Posterior vena cava (tissue), 2 donors: Measurements from ENCODE around the gene ACOT6. TPM values are rescaled to one million over a fixed set of nuclear protein-coding genes. Genes with fewer than 3 reads are reported as not detected.
"Not testable (repeated sequence)": the region's sequence is repeated elsewhere in the genome, so short reads cannot be mapped to it uniquely, and the experiment has no call there.

Experiments
- DNase-seq: peaks from one replicate; pipeline ENCODE4 v3.0.0-alpha.2; 2020; ENCODE audit warnings: low spot score
- intact Hi-C, 2 donors: fragments of 100-400 bp; cut with DNase I; formaldehyde crosslinking; loops; one replicate each; pipeline versions ENCODE4 v1.14.1 to v1.14.2; 2022 to 2023
- long read RNA-seq, 2 donors: library from polyadenylated mRNA; unstranded; transcript quantifications; one replicate each; pipeline ENCODE4 v2.0.0, GENCODE V29; 2020 to 2021
- total RNA-seq, 2 donors: library from RNA; stranded (reverse); fragmentation: NEBNext Ultra II Directional; extraction: Animal tissue kit (Norgen Biotek cat#: 25700); gene quantifications; one replicate each; pipeline ENCODE4 v1.2.1, GENCODE V29; 2021
- donor health status: DM: yes; HTN: yes; CAD: no.
- donor health status: DM: yes; HTN: yes; CAD: no.

Gene ACOT6
- total RNA-seq, result not detected
- long read RNA-seq, donor 1, partial matches to known transcripts, result 0 of 2 reads
- long read RNA-seq, donor 1, other reads (novel, unspliced or antisense), result 2 of 2 reads
- long read RNA-seq, donor 2, partial matches to known transcripts, result 0 of 1 reads
- long read RNA-seq, donor 2, other reads (novel, unspliced or antisense), result 1 of 1 reads

GRCh38 chr14:73612339-73613045, at the start of gene ACOT6:
Gene ACOT6 (plus strand): TSS chr14:73612517. CDS start chr14:73612572, 55 bp downstream.
- intact Hi-C loops, result no loop called here
- peak; percentile 92 for DNase-seq

- intact Hi-C loops, DNase-seq: not testable (repeated sequence)
Observed at GRCh38 chr14:73562696-73563095, 49.6 kb upstream of the ACOT6 start.

GRCh38 chr14:73566431-73566830, 45.9 kb upstream of the ACOT6 start:
- intact Hi-C loops, DNase-seq: not testable (repeated sequence)

- intact Hi-C loops, DNase-seq: not testable (repeated sequence)
Observed at GRCh38 chr14:73566935-73567334, 45.4 kb upstream of the ACOT6 start.

- intact Hi-C loops, result no loop called here
- DNase-seq, result no peak
Observed at GRCh38 chr14:73567358-73567757, 45.0 kb upstream of the ACOT6 start.

GRCh38 chr14:73567951-73568885, 44.1 kb upstream of the ACOT6 start:
- intact Hi-C loops, result no loop called here
- DNase-seq, result no peak

GRCh38 chr14:73568886-73569184, 43.5 kb upstream of the ACOT6 start:
- intact Hi-C loops, DNase-seq: not testable (repeated sequence)

GRCh38 chr14:73569185-73569958, 42.9 kb upstream of the ACOT6 start, which contains the start of gene ACOT2:
Gene ACOT2 (plus strand): TSS chr14:73569213. CDS start chr14:73569241, 28 bp downstream.
- intact Hi-C loops, result not testable (repeated sequence)
- peak; percentile 94 for DNase-seq

GRCh38 chr14:73570913-73571312, 41.4 kb upstream of the ACOT6 start:
- intact Hi-C loops, result loop anchor here in 1 of 2 donors (10.0 kb wide), 1 partner anchor 66 kb away; no protein-coding TSS in a partner anchor
- peak; percentile 84 for DNase-seq

- not testable (repeated sequence) for DNase-seq
- intact Hi-C loops, result loop anchor here in 1 of 2 donors (10.0 kb wide), 1 partner anchor 68 kb away; no protein-coding TSS in a partner anchor
Observed at GRCh38 chr14:73573034-73573433, 39.3 kb upstream of the ACOT6 start.

- not testable (repeated sequence) for DNase-seq
- intact Hi-C loops, result loop anchor here in 1 of 2 donors (10.0 kb wide), 1 partner anchor 69 kb away; no protein-coding TSS in a partner anchor
Observed at GRCh38 chr14:73573740-73574139, 38.6 kb upstream of the ACOT6 start.

- intact Hi-C loops, result loop anchor here in 1 of 2 donors (10.0 kb wide), 1 partner anchor 69 kb away; no protein-coding TSS in a partner anchor
- not testable (repeated sequence) for DNase-seq
Observed at GRCh38 chr14:73574251-73574650, 38.1 kb upstream of the ACOT6 start.

GRCh38 chr14:73576391-73576790, 35.9 kb upstream of the ACOT6 start:
- intact Hi-C loops, result loop anchor here in 1 of 2 donors (10.0 kb wide), 1 partner anchor 72 kb away; no protein-coding TSS in a partner anchor
- DNase-seq, result no peak

- not testable (repeated sequence) for DNase-seq
- intact Hi-C loops, result loop anchor here in 1 of 2 donors (10.0 kb wide), 1 partner anchor 72 kb away; no protein-coding TSS in a partner anchor
Observed at GRCh38 chr14:73577214-73577613, 35.1 kb upstream of the ACOT6 start.

GRCh38 chr14:73582102-73582979, 30.0 kb upstream of the ACOT6 start:
- DNase-seq, intact Hi-C loops: not testable (repeated sequence)

- intact Hi-C loops, result no loop called here
- DNase-seq, result no peak
Observed at GRCh38 chr14:73588695-73589094, 23.6 kb upstream of the ACOT6 start.

- no peak for DNase-seq
- intact Hi-C loops, result no loop called here
Observed at GRCh38 chr14:73589116-73589515, 23.2 kb upstream of the ACOT6 start.

- DNase-seq, intact Hi-C loops: not testable (repeated sequence)
Observed at GRCh38 chr14:73590673-73591004, 21.7 kb upstream of the ACOT6 start.
